H1 (cell line): Measurements from ENCODE around the gene CXXC5. TPM values are rescaled to one million over a fixed set of nuclear protein-coding genes. Genes with fewer than 3 reads are reported as not detected.
A peak's percentile ranks its signal among the peaks of the same experiment; 100 is the strongest.

Experiments
- BACH1 ChIP-seq: IDR thresholded peaks from 2 replicates; pipeline ENCODE4 v1.6.1; 2012; ENCODE audit warnings: low read length, improper control_type of control experiment
- BCL11A ChIP-seq, 2 experiments: IDR thresholded peaks; one replicate each; pipeline ENCODE4 v1.6.1; 2011; ENCODE audit warnings: low read depth in 2 of 2, low read length in 2 of 2, mild to moderate bottlenecking in 2 of 2
- CBX8 ChIP-seq: fragments of 300-800, 300-1000 bp; sonication (generic); IDR thresholded peaks from 2 replicates; pipeline ENCODE4 v1.7.1; 2016; ENCODE audit warnings: low read depth, low read length, borderline replicate concordance
- CHD1 ChIP-seq: IDR thresholded peaks from 2 replicates; pipeline ENCODE4 v1.6.1; 2012; ENCODE audit warnings: low read depth, low read length, improper control_type of control experiment
- CHD2 ChIP-seq: IDR thresholded peaks from 2 replicates; pipeline ENCODE4 v1.6.1; 2012; ENCODE audit warnings: low read length, improper control_type of control experiment
- CREB1 ChIP-seq: IDR thresholded peaks from 2 replicates; pipeline ENCODE4 v1.6.1; 2012; ENCODE audit warnings: inconsistent platforms
- CTBP2 ChIP-seq: IDR thresholded peaks from 2 replicates; pipeline ENCODE4 v1.7.0; 2011; ENCODE audit warnings: borderline replicate concordance, mild to moderate bottlenecking, moderate library complexity, mixed read lengths, low read length; ENCODE audit not compliant: insufficient read depth, insufficient read length
- CTCF ChIP-seq, 3 experiments: IDR thresholded peaks; 1 replicate in 2 of 3; 2 replicates in 1 of 3; pipeline versions ENCODE4 v1.5.1 to v1.6.1; 2011; ENCODE audit warnings: low read length in 3 of 3, mild to moderate bottlenecking in 3 of 3, inconsistent platforms in 2 of 3, low read depth in 1 of 3, moderate library complexity in 1 of 3; ENCODE audit not compliant: insufficient read depth in 1 of 3; ENCODE audit errors: control extremely low read depth in 1 of 3
- EZH2 ChIP-seq: fragments of 200-600 bp; sonication (generic); IDR thresholded peaks from 2 replicates; pipeline ENCODE4 v1.7.1; 2012; ENCODE audit warnings: low read depth, mild to moderate bottlenecking, moderate library complexity, low read length, inconsistent platforms; ENCODE audit not compliant: severe bottlenecking
- FOSL1 ChIP-seq: IDR thresholded peaks from 2 replicates; pipeline ENCODE4 v1.6.1; 2011; ENCODE audit warnings: mild to moderate bottlenecking, low read depth, low read length, moderate library complexity; ENCODE audit not compliant: insufficient read depth
- GABPA ChIP-seq: IDR thresholded peaks from 2 replicates; pipeline ENCODE4 v1.6.1; 2011; ENCODE audit warnings: mild to moderate bottlenecking, low read length, moderate library complexity, borderline replicate concordance; ENCODE audit not compliant: insufficient read depth
- KDM1A ChIP-seq: fragments of 200-600, 300-600 bp; sonication (generic); IDR thresholded peaks from 2 replicates; pipeline ENCODE4 v1.7.1; 2016; ENCODE audit warnings: mild to moderate bottlenecking, low read length, borderline replicate concordance
- KDM4A ChIP-seq: IDR thresholded peaks from one replicate; pipeline ENCODE4 v1.7.1; 2012; ENCODE audit warnings: low read depth, mild to moderate bottlenecking, moderate library complexity, low read length, inconsistent platforms; ENCODE audit not compliant: severe bottlenecking
- PHF8 ChIP-seq: fragments of 200-600 bp; sonication (generic); conservative IDR thresholded peaks from 2 replicates; pipeline ENCODE4 v1.7.1; 2012; ENCODE audit warnings: low read depth, mild to moderate bottlenecking, inconsistent platforms, low read length, moderate library complexity
- RFX5 ChIP-seq: IDR thresholded peaks from 2 replicates; pipeline ENCODE4 v1.6.1; 2011; ENCODE audit warnings: low read depth, low read length, improper control_type of control experiment, borderline replicate concordance
- RNF2 ChIP-seq: fragments of 200-900, 300-1000 bp; sonication (generic); IDR thresholded peaks from 2 replicates; pipeline ENCODE4 v1.7.1; 2016; ENCODE audit warnings: borderline replicate concordance, low read depth, mild to moderate bottlenecking, antibody characterized with exemption, low read length; ENCODE audit not compliant: poor library complexity, severe bottlenecking; ENCODE audit errors: missing control alignments
- SIRT6 ChIP-seq: IDR thresholded peaks from one replicate; pipeline ENCODE4 v1.7.1; 2012; ENCODE audit warnings: low read length, inconsistent platforms
- SP4 ChIP-seq: IDR thresholded peaks from 2 replicates; pipeline ENCODE4 v1.6.1; 2012; ENCODE audit warnings: low read length, inconsistent platforms
- SRF ChIP-seq: IDR thresholded peaks from 2 replicates; pipeline ENCODE4 v1.6.1; 2011; ENCODE audit warnings: mild to moderate bottlenecking, low read depth, low read length, moderate library complexity
- TAF7 ChIP-seq: optimal IDR thresholded peaks from 2 replicates; pipeline ENCODE3; 2011; ENCODE audit warnings: low read depth, mild to moderate bottlenecking, inconsistent platforms, low read length, moderate library complexity, borderline replicate concordance
- TBP ChIP-seq: IDR thresholded peaks from 2 replicates; pipeline ENCODE4 v1.6.1; 2011; ENCODE audit warnings: low read depth, low read length, improper control_type of control experiment
- polyA plus RNA-seq, 7 experiments: library from polyadenylated mRNA; depleted of rRNA in 3 of 7; stranded (reverse) in 5 of 7; unstranded in 2 of 7; fragments of >200 nt in 5 of 7; fragments of 200-250 nt in 2 of 7; gene quantifications; 1 replicate in 5 of 7; 2 replicates in 1 of 7; 4 replicates in 1 of 7; pipeline versions ENCODE4 v1.2.1 to v1.2.3, GENCODE V29; 2011 to 2013; ENCODE audit warnings: missing spikeins in 2 of 7, mixed read lengths in 2 of 7
- total RNA-seq: library from RNA; stranded (reverse); fragmentation: NEBNext Ultra II Directional; extraction: Animal tissue kit (Norgen Biotek cat#: 25700); gene quantifications from 2 replicates; pipeline ENCODE4 v1.2.1, GENCODE V29; 2021

The CXXC5 gene
- total and polyA plus RNA-seq, 2 of the 8 experiments (the other 6 are each of a cell fraction or from before 2014, with no cell fraction given) = 61.4 to 74.0 TPM

- TF ChIP-seq PHF8 (no peak), KDM1A (no peak), CBX8 (no peak), BCL11A (IDR thresholded peaks at IDR 0.05; ENCODE audit: low read depth in 2 of 2, low read length in 2 of 2) (no peak), RFX5 (no peak), FOSL1 (no peak), BACH1 (peak; percentile 78), CTBP2 (peak; percentile 54), TBP (no peak; the same call in none of the 2 replicates), TAF7 (peak; percentile 11), CHD2 (no peak), SIRT6 (no peak), GABPA (peak; percentile 79), RNF2 (no peak), EZH2 (no peak), CREB1 (no peak), CHD1 (no peak), SP4 (no peak; the same call in 1 of the 2 replicates), KDM4A (no peak), SRF (no peak), CTCF (IDR thresholded peaks at IDR 0.05; ENCODE audit: control extremely low read depth in 1 of 3, insufficient read depth in 1 of 3, low read depth in 1 of 3, low read length in 3 of 3) (no peak; a peak in 1 of 4 replicates)
- TF ChIP-seq, all 59 proteins: peak for 18
Observed at GRCh38 chr5:139637438-139638089, 10.6 kb upstream of the CXXC5 start (continued).
